ENCODE data around the gene MSTN.
"Not testable (repeated sequence)": the region's sequence is repeated elsewhere in the genome, so short reads cannot be mapped to it uniquely, and the experiment has no call there.

MSTN gene

DNA sequence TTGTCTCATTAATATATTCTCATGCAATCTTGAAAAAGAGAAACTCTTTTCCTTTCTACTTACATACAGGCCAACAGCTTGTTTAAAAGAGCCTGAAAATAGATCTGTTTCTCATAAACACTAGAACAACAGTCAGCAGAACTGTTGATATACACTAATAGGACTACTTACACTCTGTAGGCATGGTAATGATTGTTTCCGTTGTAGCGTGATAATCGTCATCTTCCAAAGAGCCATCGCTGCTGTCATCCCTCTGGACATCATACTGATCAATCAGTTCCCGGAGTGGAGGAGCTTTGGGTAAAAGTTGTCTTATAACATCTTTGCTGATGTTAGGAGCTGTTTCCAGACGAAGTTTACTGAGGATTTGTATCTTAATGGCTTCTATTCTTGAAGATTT lies 476 bp downstream of the MSTN start:
- DNase-seq, result no peak

DNA sequence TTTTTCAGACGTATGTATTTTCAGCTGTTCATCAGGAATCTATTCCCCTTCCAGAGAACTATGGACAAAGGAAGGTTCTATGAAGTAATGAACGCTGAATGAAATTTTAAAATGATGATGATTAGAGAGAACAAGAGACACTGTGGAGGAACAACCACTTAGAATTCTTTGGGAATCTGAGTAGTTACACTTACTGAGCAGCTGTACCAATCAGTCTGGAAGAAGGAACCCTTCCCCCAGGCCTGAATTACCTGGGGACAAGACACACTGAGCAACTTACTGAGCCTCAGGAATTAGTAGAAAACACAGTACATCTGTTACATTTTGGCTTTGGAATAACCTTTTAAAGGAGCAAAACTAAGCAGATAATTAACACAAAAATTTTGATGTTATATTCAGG lies 1.9 kb downstream of the MSTN start:
- no peak for DNase-seq

- no peak for DNase-seq
Observed at GRCh38 chr2:190060019-190060418, 2.5 kb downstream of the MSTN start.

DNA sequence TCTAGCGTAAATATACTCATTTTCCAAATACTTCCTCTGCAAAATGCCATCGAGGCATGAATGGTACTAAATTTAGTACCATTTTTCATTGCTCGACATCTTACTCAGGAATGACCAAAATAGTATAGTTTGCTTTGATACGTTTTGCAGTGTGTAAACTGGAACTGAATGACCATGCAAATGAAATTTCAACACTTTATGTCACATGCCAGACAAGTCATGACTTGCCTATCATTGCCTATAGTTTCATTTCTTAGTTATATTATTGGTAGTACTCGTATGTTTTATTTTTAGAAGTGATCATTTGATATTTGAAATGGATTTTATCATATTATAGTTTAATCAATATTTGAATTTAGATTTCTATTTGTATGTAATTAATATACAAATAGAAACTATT lies 9.1 kb downstream of the MSTN start:
- DNase-seq, result peak in 1 of 2 donors; percentile 9

- no peak for DNase-seq
Observed at GRCh38 chr2:190052307-190052706, 10.2 kb downstream of the MSTN start.

DNA sequence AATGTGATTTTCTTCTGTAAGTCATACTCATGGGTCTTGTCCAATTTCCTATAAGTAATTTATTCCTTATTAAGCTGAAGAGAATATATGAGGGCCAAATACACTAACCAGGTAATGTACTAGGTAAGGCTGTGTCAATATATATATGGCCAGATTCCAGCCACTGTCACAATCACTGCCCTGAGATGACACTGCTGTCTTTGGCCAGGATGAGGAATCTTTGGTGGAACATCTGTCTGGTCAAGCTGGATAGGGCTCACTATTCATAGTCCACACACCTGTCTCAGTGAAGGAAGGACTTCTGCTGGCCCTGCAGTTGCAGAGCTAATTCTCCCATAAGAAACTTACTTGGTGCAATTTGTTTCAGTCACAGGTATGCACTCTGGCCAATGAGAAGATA lies 11.3 kb downstream of the MSTN start:
- no peak for DNase-seq

DNA sequence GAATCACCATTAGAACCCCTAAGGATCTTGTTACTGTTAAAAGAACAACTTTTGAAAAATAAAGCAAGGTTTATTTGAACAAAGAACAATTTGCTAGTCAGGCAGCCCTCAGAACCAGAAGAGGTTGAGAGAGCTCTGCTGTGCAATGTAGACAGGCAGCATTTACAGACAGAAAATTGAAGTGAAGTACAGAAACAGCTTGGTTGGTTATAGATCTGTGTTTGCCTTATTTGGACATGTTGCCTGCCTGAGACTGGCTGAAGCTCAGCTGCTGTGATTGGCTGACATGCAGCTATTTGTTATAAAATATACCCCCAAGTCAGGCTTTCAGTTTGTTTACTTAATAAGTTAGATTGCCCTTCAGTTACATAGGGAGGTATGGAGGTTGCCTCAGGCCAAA lies 12.5 kb downstream of the MSTN start:
- DNase-seq, result no peak

DNA sequence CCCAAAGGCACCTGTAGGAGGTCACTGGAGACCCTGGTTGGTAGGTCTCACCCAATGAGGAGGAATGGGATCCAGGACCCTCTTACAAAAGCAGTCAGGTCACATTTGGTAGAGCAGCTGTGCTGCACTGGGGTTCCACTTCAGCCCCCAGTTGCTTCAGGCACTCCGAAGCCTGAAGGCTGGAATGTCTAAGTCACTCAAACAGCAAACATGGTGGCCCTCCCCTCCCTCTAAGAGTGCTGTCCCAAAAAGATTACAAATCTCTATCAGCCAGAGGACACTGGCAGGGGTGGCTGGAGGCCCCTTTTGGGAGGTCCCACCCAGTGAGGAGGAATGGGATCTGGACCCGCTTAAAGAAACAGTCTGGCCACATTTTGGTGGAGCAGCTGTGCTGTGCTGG lies 17.7 kb downstream of the MSTN start:
- no peak for DNase-seq

DNA sequence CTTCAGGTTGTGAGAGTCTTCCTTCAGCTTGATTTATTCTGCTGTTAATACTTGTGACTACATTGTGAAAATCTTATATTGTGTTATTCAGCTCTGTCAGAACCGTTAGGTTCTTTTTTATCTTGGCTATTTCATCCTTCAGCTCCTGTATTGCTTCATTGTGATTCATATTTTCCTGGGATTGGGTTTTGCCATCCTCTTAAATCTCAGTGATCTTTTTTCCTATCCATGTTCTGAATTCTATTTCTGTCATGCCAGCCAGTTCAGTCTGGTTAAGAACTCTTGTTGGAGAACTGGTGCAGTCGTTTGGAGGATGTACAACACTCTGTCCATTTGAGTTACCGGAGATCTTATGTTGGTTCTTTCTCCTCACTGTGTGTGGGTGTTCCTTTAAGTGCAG lies 19.1 kb downstream of the MSTN start:
- DNase-seq, result no peak

GRCh38 chr2:190036071-190036470 lies 26.5 kb downstream of the MSTN start:
- no peak for DNase-seq

DNA sequence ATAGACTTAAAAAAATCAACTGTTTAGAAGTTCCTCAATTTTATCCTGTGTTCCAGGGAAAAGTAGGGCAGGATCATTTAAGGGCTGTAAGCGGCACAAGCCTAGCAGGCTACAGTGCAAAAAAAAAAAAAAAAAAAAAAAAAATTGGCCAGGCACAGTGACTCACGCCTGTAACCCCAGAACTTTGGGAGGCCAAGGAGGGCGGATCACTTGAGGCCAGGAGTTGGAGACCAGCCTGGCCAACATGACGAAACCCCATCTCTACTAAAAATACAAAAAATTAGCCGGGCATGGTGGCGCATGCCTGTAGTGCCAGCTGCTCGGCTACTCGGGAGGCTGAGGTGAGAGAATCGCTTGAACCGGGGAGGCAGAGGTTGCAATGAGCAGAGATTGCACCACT lies 28.1 kb downstream of the MSTN start:
- DNase-seq, result not testable (repeated sequence)

GRCh38 chr2:190031969-190032618 lies 30.4 kb downstream of the MSTN start:
- DNase-seq, result no peak

GRCh38 chr2:190023860-190024259 lies 38.7 kb downstream of the MSTN start:
- peak; percentile 44 to 65 for DNase-seq

- no peak for DNase-seq
Observed at GRCh38 chr2:190020720-190021119, 41.8 kb downstream of the MSTN start.

DNA sequence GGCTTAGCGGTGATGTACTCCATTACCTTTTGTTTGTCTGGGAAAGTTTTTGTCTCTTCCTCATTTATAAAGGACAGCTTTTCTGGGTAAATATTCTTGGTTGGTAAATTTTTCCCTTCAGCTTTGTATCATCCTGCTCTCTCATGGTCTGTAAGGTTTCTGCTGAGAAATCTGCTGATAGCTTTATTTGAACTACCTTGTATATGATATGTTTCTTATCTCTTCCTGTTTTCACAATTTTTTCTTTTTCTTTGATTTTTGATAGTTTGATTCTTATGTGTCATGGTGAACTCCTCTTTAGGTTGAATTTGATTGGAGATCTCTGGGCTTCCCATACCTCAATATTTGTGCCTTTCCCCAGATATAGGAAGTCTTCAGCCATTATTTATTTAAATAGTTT lies 44.7 kb downstream of the MSTN start:
- DNase-seq, result no peak

DNA sequence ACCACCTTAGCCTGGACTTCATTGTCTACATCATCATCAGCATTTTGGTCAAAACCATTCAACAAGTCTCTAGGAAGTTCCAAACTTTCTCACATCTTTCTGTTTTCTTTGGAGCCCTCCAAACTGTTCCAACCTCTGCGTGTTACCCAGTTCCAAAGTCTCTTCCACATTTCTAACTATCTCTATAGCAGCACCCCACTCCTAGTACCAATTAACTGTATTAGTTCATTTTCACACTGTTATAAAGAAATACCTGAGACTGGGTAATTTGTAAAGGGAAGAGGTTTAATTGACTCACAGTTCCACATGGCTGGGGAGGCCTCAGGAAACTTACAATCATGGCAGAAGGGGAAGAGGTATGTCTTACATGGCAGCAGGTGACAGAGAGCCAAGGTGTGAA lies 46.6 kb downstream of the MSTN start:
- DNase-seq, result not testable (repeated sequence)
